Fibroblast of the aortic adventitia (primary cell): ENCODE data around the gene S100A9. TPM values are rescaled to one million over a fixed set of nuclear protein-coding genes. Genes with fewer than 3 reads are reported as not detected.

Experiments used
- DNase-seq: peaks from one replicate; pipeline ENCODE4 v3.0.0-alpha.2; 2010; ENCODE audit warnings: low read depth
- H3K4me3 ChIP-seq: 2 replicates; pipeline ENCODE4 v1.5.1; 2011; ENCODE audit warnings: low read depth, mild to moderate bottlenecking, control low read depth, low read length, moderate library complexity
- CTCF ChIP-seq: IDR thresholded peaks from 2 replicates; pipeline ENCODE4 v1.5.1; 2011; ENCODE audit warnings: mild to moderate bottlenecking, low read length, control low read depth, inconsistent platforms; ENCODE audit not compliant: insufficient read depth
- total RNA-seq: library from RNA; depleted of rRNA; stranded (reverse); fragments of >200 nt; gene quantifications from 2 replicates; pipeline ENCODE4 v1.2.3, GENCODE V29; 2012; ENCODE audit warnings: low replicate concordance

Gene S100A9
- total RNA-seq, 1 donor: not detected

- TF ChIP-seq CTCF: no peak
- DNase-seq: no peak
- H3K4me3 ChIP-seq: no peak overlapping the region
Observed at GRCh38 chr1:153379591-153379990, 21.9 kb downstream of the S100A9 start.

- no peak for TF ChIP-seq CTCF
- H3K4me3 ChIP-seq: no peak overlapping the region
- DNase-seq: no peak
Observed at GRCh38 chr1:153380711-153381110, 23.1 kb downstream of the S100A9 start.

- H3K4me3 ChIP-seq: no peak overlapping the region
- DNase-seq: no peak
- no peak for TF ChIP-seq CTCF
Observed at GRCh38 chr1:153384958-153385580, 27.4 kb downstream of the S100A9 start.

DNA sequence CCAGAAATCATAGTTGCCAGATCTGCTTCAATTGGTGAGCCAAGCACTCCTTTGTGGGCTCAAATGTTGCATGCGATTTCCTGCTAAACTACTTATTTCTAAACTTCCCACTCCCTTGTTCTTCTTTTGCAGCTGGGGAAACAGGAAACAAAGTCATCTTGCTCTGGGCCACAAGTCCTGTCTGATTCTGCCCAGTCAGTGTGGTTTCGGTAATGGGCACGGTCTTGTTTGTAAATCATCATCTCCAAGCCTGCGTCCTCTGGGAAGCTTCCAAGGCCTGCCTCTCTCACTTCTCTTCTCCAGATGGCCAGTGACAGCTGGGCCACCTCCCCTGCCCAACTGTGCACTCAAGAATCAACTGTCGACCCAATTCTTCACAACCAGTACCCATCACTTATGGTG is 28.8 kb downstream of the S100A9 start:
- H3K4me3 ChIP-seq: no peak overlapping the region
- no peak for DNase-seq
- no peak for TF ChIP-seq CTCF

DNA sequence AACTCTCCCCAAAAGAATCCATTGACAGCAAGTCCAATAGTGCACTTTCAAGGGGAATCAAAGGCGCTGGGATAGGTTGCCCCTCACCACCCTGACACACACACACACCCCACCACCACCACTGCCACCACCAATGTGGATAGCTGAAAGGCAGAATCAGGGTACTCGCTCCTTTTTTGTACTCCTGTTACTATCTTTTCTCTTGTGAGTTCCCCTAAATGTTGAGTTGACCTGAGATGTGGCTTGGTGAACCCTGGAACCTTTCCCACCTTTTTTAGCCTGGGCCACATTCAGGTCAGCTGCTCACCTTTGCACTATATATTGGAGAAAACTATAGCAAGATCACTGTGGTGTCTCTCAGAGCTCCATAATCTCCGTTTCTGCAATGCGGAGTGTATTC is 29.3 kb downstream of the S100A9 start:
- DNase-seq: no peak
- no peak overlapping the region for H3K4me3 ChIP-seq
- TF ChIP-seq CTCF: no peak

GRCh38 chr1:153387785-153388184 is 30.1 kb downstream of the S100A9 start:
- no peak overlapping the region for H3K4me3 ChIP-seq
- DNase-seq: no peak
- no peak for TF ChIP-seq CTCF

- no peak for DNase-seq
- no peak overlapping the region for H3K4me3 ChIP-seq
- TF ChIP-seq CTCF: no peak
Observed at GRCh38 chr1:153389401-153389800, 31.7 kb downstream of the S100A9 start.
